Ishikawa (cell line): ENCODE results near the gene CDHR5.

Source experiments
- CEBPB ChIP-seq: IDR thresholded peaks from 2 replicates; pipeline ENCODE4 v1.6.1; 2012
- CREB1 ChIP-seq: IDR thresholded peaks from 2 replicates; pipeline ENCODE4 v1.6.1; 2012; ENCODE audit warnings: low read depth
- EGR1 ChIP-seq: IDR thresholded peaks from 2 replicates; pipeline ENCODE4 v1.6.1; 2012
- EP300 ChIP-seq: IDR thresholded peaks from 2 replicates; pipeline ENCODE4 v1.6.1; 2012; ENCODE audit warnings: borderline replicate concordance
- FOXM1 ChIP-seq: IDR thresholded peaks from 2 replicates; pipeline ENCODE4 v1.6.1; 2012; ENCODE audit warnings: low read depth, borderline replicate concordance
- NFIC ChIP-seq: IDR thresholded peaks from 2 replicates; pipeline ENCODE4 v1.6.1; 2012
- RAD21 ChIP-seq: IDR thresholded peaks from 2 replicates; pipeline ENCODE4 v1.6.1; 2012; ENCODE audit warnings: low read depth
- TAF1 ChIP-seq: IDR thresholded peaks from 2 replicates; pipeline ENCODE4 v1.6.1; 2012; ENCODE audit warnings: low read depth, mild to moderate bottlenecking
- TCF12 ChIP-seq: IDR thresholded peaks from 2 replicates; pipeline ENCODE4 v1.6.1; 2012; ENCODE audit warnings: low read depth
- TEAD4 ChIP-seq: IDR thresholded peaks from 2 replicates; pipeline ENCODE4 v1.6.1; 2012
- YY1 ChIP-seq: IDR thresholded peaks from 2 replicates; pipeline ENCODE4 v1.6.1; 2012; ENCODE audit warnings: low read depth
- ZBTB7A ChIP-seq: IDR thresholded peaks from 2 replicates; pipeline ENCODE4 v1.6.1; 2012; ENCODE audit warnings: low read depth
- TF ChIP-seq, protein P1 (sequence below): IDR thresholded peaks from 2 replicates; pipeline ENCODE4 v1.6.1; 2012
- TF ChIP-seq, protein P2 (sequence below): IDR thresholded peaks from 2 replicates; pipeline ENCODE4 v1.6.1; 2012
- TF ChIP-seq, protein P3 (sequence below): IDR thresholded peaks from 2 replicates; pipeline ENCODE4 v1.6.1; 2012; ENCODE audit warnings: low read depth, mild to moderate bottlenecking

The CDHR5 gene

DNA sequence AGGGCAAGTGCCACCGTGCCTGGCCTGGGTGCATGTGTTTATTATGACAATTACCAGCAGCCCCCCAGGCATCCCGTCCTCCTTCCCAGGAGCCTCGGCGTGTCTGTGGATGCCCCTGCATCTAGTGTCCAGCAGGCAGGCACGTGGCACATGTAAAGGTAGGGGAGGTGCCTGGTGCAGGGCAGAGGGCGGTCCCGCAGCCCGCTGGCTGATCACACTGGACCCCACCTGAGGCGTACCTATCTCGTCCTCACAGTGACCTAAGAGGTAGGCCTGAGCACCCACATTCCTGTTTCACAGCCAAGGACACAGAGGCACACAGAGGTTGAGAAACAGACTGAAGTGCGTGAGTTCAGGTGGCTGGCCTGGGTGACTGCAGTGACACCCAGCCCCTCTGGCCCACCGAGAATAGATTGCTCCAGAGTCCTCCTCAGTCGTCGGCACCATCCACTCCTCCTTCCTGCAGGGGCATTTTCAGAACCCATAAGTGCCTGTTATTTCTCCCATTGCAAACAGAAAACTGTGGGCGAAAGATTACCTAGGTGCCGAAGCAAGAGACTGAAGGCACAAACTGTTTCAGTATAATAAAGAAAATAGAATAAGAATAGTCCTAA, 51.5 kb downstream of the CDHR5 start:
- TF ChIP-seq TAF1 = no peak

DNA sequence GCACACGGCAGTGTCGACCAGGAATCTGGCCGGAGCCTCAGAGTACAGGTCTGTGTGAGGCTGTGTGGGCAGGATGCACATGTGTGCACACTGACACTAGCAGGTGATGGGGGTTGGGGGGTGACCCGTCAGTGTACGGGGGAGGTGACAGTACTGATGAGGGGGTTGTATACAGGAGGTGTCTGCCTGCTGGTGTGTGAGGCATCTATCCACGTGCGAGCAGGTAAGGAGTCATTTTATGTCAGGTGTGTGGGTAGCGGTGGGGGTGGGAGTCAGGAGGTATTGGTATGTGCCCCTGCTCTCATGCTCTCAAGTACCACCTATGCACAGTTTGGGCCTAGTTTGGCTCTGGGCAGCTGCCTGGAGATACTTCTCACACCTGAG, 53.0 kb downstream of the CDHR5 start:
- TF ChIP-seq TEAD4 = no peak
- TF ChIP-seq EP300 = no peak
- TF ChIP-seq TAF1 = no peak
- no peak for TF ChIP-seq CREB1
- TF ChIP-seq EGR1 = no peak
- TF ChIP-seq RAD21 = no peak
- TF ChIP-seq YY1 = no peak
- TF ChIP-seq ZBTB7A = no peak
- no peak for TF ChIP-seq NFIC
- TF ChIP-seq FOXM1 = no peak
- TF ChIP-seq, protein P1, sequence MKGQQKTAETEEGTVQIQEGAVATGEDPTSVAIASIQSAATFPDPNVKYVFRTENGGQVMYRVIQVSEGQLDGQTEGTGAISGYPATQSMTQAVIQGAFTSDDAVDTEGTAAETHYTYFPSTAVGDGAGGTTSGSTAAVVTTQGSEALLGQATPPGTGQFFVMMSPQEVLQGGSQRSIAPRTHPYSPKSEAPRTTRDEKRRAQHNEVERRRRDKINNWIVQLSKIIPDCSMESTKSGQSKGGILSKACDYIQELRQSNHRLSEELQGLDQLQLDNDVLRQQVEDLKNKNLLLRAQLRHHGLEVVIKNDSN = no peak
- TF ChIP-seq, protein P2, sequence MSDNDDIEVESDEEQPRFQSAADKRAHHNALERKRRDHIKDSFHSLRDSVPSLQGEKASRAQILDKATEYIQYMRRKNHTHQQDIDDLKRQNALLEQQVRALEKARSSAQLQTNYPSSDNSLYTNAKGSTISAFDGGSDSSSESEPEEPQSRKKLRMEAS = no peak

DNA sequence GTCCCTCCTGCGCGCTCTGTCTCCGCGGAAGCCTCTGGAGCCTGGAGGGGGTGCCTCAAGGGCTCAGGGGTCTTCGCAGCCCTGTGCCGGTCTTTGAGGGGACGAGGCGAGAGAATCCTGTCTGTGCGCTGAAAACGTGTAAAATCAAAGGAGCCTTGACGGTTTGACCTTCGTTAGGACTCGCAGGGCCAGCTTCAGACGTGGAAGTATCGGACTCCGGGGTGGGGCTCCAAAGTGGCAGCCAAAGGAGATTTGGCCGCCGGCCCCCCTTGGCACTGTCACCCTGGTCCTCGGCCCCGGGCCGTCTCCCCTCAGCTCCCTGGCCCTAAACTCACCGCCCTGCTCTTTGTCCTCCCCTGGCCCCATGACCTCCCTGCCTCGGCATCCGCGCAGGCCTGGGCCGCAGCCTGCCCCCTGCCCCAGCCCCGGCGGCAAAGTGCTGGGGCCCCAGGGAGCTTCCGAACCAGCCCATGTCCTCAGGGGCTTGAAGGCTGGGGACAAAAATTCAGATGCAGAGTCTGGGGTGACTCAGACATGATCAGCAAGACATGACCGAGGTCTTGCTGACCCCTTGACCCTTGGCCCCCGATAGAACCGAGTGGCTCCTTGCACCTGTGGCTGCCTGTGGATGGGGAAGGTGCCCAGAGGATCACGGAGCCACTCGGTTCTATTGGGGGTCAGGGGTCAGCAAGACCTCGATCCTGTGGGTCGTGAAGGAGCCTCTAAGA, 55.4 kb downstream of the CDHR5 start:
- TF ChIP-seq, protein P2 = no peak
- TF ChIP-seq TAF1 = no peak
- no peak for TF ChIP-seq EP300
- no peak for TF ChIP-seq EGR1
- TF ChIP-seq, protein P1 = no peak
- no peak for TF ChIP-seq ZBTB7A
- TF ChIP-seq CEBPB = no peak

DNA sequence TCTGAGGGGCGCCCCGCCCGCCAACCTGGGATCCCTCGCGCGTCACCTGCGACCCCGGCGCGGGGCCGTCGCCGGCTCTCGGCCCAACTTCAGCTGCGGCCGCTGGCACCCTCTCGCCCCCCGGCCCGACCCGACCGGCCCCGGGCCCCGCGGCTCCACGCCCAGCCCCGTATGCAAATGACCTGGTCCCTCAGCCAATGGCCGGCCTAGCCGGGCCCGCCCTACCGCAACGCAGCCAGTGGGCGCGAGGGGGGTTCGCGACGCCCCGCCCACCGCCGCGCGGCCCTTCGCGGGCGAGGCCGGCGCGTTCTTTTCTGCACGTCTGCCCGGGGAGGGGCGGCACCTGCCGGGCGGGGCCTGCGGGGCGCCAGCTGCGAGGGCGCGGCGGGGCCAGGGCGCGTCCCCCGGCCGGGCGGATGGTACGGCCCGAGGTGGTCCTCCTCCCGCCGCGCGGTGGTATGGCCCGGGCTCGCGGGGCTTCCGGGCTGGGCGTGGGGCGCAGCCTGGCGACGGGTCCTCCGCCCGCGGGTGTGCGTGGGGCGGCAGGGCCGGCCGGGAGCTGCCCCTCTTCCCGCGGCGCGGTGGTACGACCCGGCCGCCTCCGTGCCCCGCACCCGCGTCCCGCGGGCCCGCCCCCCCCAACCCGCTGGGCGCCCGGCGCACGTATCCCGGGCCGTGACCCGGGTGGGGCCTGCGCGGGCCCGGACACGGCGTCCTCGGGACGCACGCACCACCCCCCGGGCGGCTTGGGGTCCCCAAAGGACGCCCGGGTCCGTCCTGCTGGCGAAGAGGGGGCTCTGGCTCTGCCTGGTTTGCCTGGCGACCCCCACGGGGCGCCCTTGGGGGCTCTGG, 56.2 kb downstream of the CDHR5 start:
- no peak for TF ChIP-seq CEBPB
- TF ChIP-seq CREB1 = no peak
- TF ChIP-seq ZBTB7A = peak; percentile 68
- peak; percentile 5; the same call in 1 of the 2 replicates for TF ChIP-seq TAF1
- TF ChIP-seq, protein P3, sequence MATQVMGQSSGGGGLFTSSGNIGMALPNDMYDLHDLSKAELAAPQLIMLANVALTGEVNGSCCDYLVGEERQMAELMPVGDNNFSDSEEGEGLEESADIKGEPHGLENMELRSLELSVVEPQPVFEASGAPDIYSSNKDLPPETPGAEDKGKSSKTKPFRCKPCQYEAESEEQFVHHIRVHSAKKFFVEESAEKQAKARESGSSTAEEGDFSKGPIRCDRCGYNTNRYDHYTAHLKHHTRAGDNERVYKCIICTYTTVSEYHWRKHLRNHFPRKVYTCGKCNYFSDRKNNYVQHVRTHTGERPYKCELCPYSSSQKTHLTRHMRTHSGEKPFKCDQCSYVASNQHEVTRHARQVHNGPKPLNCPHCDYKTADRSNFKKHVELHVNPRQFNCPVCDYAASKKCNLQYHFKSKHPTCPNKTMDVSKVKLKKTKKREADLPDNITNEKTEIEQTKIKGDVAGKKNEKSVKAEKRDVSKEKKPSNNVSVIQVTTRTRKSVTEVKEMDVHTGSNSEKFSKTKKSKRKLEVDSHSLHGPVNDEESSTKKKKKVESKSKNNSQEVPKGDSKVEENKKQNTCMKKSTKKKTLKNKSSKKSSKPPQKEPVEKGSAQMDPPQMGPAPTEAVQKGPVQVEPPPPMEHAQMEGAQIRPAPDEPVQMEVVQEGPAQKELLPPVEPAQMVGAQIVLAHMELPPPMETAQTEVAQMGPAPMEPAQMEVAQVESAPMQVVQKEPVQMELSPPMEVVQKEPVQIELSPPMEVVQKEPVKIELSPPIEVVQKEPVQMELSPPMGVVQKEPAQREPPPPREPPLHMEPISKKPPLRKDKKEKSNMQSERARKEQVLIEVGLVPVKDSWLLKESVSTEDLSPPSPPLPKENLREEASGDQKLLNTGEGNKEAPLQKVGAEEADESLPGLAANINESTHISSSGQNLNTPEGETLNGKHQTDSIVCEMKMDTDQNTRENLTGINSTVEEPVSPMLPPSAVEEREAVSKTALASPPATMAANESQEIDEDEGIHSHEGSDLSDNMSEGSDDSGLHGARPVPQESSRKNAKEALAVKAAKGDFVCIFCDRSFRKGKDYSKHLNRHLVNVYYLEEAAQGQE = no peak
- TF ChIP-seq TCF12 = no peak
- TF ChIP-seq RAD21 = no peak
- TF ChIP-seq TEAD4 = no peak
- TF ChIP-seq, protein P2 = peak; percentile 31; the same call in 1 of the 2 replicates
- TF ChIP-seq FOXM1 = no peak
- no peak for TF ChIP-seq NFIC
- TF ChIP-seq, protein P1 = 0 out of 2 replicates have a peak, but pooled peaks have one; percentile 1
- TF ChIP-seq EGR1 = no peak
- no peak for TF ChIP-seq EP300
- TF ChIP-seq YY1 = 0 out of 2 replicates have a peak, but pooled peaks have one; percentile 27

DNA sequence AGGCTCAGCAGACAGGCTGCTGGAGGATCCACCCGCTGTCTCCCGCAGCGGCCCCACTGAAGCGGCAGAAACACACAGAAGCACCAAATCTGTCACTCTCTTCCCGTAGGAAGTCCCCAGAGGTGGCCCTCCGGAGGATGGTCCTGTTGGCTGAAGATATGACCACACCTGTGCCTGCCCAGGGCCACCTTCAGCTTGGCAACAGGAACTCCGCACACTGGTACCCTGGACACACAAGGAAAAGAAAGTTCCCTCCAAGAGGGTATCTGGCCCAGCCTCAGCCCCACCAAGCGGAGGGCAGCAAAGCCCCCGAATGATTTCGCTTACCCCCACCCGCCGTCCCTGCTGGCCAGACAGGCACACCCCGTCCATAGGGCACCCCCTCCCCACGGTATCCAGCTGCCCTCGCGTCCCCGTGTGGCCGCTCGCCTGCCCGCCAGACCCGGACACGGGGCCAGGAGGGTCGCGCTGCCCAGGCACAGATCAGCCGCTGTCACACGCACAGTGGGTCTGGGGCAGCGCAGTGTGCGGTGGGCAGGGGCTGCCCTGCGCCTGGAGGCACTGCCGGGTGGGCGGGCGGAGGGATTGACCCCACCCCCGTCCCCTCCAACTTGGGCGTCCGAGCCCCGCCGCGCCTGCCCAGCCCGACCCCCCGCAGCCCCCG, 57.0 kb downstream of the CDHR5 start:
- TF ChIP-seq, protein P2 = no peak; the same call in 1 of the 2 replicates
- TF ChIP-seq TAF1 (no peak), CEBPB (no peak), RAD21 (no peak), NFIC (no peak), ZBTB7A (peak; percentile 93; the same call in 1 of the 2 replicates)
- TF ChIP-seq, protein P1 = 0 out of 2 replicates have a peak, but pooled peaks have one; percentile 1
- TF ChIP-seq, protein P3 = no peak
